ENCODE results near the gene PDSS2.
"Not testable (repeated sequence)": the region's sequence is repeated elsewhere in the genome, so short reads cannot be mapped to it uniquely, and the experiment has no call there.

Gene PDSS2

DNA sequence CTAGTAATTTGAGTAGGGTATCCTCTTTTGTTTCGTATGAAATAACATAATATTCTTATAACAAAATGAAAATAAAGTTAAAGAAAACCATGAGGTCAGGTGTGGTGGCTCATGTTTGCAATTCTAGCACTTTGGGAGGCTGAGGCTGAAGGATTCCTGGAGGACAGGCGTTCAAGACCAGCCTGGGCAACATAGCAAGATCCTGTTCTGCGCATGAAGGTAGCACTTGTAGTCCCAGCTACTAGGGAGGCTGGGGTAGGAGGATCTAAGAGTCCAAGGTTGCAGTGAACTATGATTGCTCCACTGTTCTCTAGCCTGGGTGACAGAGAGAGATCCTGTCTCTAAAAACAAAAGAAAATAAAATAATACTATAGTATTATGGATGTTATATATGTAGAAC, 145.6 kb downstream of the PDSS2 start:
- FAIRE-seq (no peak), DNase-seq (ENCODE audit: insufficient read length, low spot score) (no peak)
- no peak for TF ChIP-seq PAX5 (IDR thresholded peaks at IDR 0.05; ENCODE audit: insufficient read depth, low read length, severe bottlenecking)
- no peak for TF ChIP-seq POLR2A (IDR thresholded peaks at IDR 0.05; ENCODE audit: low read depth, low read length)
- no peak for TF ChIP-seq POLR2AphosphoS5 (IDR thresholded peaks at IDR 0.05; ENCODE audit: low read depth, low read length)
- no peak for TF ChIP-seq POU2F2 (IDR thresholded peaks at IDR 0.05; ENCODE audit: low read depth, low read length)
- TF ChIP-seq TAF1 (IDR thresholded peaks at IDR 0.05; ENCODE audit: low read depth, low read length): no peak
- TF ChIP-seq SPI1 (IDR thresholded peaks at IDR 0.05; ENCODE audit: low read depth, low read length): no peak

DNA sequence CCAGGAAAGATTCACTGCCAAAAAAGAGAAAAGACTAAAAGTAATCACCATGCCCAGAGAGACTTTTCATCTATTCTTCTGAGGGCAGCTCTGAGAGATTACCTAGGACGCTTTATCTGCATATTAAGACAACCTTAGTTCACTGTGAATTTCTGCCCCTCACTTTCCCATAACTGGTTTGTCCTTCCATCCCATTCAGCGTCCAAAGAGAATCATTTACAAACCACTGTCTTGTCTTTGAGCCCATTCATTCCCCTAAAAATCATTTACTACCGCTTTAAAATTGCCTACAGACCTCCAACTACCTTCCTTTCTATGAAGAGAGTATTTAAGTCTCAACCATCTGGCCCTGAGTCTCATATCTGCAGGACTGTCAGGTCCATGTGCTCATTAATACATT, 149.0 kb downstream of the PDSS2 start:
- TF ChIP-seq TAF1 (IDR thresholded peaks at IDR 0.05; ENCODE audit: low read depth, low read length): no peak
- no peak for TF ChIP-seq POU2F2 (IDR thresholded peaks at IDR 0.05; ENCODE audit: low read depth, low read length)
- TF ChIP-seq SPI1 (IDR thresholded peaks at IDR 0.05; ENCODE audit: low read depth, low read length): no peak
- FAIRE-seq (no peak), DNase-seq (ENCODE audit: insufficient read length, low spot score) (no peak)

DNA sequence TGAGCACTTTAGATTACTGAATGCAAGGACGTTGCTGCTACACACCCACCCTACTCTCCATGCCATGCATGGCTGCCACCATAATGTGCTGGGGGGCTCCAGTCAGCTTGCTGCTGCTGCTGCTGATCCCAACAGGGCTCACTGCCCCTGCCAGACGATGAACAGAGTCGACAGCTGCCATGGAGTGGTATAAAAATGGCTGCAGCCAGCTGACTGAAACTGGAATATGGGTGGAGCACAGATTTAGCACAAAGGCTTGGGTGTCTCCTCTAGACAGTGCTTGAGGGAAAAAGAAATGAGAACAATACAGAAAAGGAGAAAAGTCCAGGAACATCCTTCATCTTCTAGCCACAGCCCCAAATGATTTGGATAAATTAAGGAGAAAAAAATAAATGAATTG, 150.7 kb downstream of the PDSS2 start:
- FAIRE-seq (no peak), DNase-seq (ENCODE audit: insufficient read length, low spot score) (no peak)
- TF ChIP-seq POLR2AphosphoS5 (IDR thresholded peaks at IDR 0.05; ENCODE audit: low read depth, low read length): no peak
- TF ChIP-seq POU2F2 (IDR thresholded peaks at IDR 0.05; ENCODE audit: low read depth, low read length): no peak
- no peak for TF ChIP-seq POLR2A (IDR thresholded peaks at IDR 0.05; ENCODE audit: low read depth, low read length)
- TF ChIP-seq TAF1 (IDR thresholded peaks at IDR 0.05; ENCODE audit: low read depth, low read length): no peak
- no peak for TF ChIP-seq SPI1 (IDR thresholded peaks at IDR 0.05; ENCODE audit: low read depth, low read length)
- TF ChIP-seq PAX5 (IDR thresholded peaks at IDR 0.05; ENCODE audit: insufficient read depth, low read length, severe bottlenecking): no peak

DNA sequence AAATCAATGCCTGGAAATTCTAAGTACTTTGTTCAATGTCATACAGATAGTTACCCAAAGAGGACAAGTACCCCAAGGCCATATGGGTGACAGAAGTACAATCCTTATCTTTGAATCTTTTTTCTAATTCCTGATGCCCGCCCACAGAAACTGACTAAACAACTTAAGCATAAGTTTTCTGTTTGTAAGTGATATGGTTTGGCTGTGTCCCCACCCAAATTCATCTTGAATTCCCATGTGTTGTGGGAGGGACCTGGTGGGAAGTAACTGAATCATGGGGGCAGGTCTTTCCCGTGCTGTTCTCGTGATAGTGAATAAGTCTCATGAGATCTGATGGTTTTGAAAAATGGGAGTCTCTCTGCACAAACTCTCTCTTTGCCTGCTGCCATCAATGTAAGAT, 153.4 kb downstream of the PDSS2 start:
- FAIRE-seq; DNase-seq (ENCODE audit: insufficient read length, low spot score): not testable (repeated sequence)

DNA sequence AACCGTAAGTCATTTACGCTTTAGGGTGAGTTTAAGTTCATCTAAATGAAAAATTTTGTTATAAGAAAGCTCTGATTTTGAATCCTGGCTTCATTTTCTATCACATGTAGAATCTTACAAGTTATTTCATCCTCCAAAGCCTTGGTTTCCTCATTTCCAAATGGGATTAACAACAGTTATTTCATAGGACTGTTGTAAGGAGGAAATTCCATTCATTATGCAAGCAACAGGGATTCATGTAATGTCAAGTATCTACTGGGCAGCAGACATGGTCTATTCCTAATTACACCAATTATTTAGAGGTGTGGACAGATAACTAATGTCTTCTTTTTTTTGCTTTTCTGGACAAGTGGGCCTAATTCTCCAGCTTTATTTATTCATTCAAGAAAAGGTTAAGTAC, 154.0 kb downstream of the PDSS2 start:
- no peak for FAIRE-seq
- no peak for DNase-seq (ENCODE audit: insufficient read length, low spot score)
- TF ChIP-seq TAF1 (IDR thresholded peaks at IDR 0.05; ENCODE audit: low read depth, low read length) (no peak), POLR2AphosphoS5 (IDR thresholded peaks at IDR 0.05; ENCODE audit: low read depth, low read length) (no peak), SPI1 (IDR thresholded peaks at IDR 0.05; ENCODE audit: low read depth, low read length) (no peak)

DNA sequence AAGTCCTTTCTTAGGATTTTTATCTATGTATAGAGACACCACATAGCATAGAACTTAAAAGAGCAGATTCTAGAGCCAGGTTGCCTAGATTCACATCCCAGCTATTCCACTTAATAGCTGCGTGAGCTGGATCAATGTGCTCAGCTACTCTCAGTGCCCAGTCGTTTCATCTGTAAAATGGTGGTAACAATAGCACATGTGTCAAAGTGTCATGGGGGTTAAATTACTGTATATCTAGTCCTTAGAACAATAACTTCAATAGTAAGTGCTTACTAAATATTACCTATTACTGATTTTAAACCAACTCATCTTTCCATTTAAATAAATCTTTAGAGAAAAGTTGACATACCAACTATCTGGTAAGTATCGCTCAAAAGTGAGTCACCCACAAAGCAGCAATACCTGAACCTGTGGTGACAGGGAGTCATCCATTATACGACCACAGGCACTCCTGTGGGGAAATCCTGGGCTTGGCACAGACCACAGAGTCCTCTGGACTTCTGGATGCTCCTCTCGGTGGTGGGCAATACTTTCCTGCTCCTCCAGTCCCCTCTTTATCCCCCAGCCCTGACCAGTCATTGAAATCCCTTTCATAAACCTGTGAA, 154.8 kb downstream of the PDSS2 start:
- DNase-seq (ENCODE audit: insufficient read length, low spot score) (no peak), FAIRE-seq (no peak)
- TF ChIP-seq POLR2AphosphoS5 (IDR thresholded peaks at IDR 0.05; ENCODE audit: low read depth, low read length): no peak
- TF ChIP-seq PAX5 (IDR thresholded peaks at IDR 0.05; ENCODE audit: insufficient read depth, low read length, severe bottlenecking): no peak
- no peak for TF ChIP-seq SPI1 (IDR thresholded peaks at IDR 0.05; ENCODE audit: low read depth, low read length)
- no peak for TF ChIP-seq POLR2A (IDR thresholded peaks at IDR 0.05; ENCODE audit: low read depth, low read length)
- TF ChIP-seq TAF1 (IDR thresholded peaks at IDR 0.05; ENCODE audit: low read depth, low read length): no peak
- TF ChIP-seq POU2F2 (IDR thresholded peaks at IDR 0.05; ENCODE audit: low read depth, low read length): no peak

DNA sequence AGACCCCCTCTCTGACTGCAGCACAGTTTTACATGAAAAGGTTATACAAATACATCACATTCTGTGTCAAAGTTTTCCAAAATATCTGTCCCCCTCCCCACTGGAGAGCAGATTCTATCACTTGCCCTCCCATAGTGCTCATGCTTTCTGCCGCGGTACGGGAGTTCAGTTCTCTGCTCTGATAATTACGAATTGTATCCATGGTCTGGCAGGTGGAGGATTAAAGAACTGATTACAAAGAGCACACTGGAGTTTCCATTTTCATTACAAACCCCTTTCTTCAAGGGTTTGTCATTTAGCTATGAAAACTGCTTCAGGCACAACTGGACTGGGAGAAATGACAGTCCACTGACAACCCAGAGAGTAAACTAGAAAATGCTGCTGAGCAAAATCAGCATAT, 166.0 kb downstream of the PDSS2 start:
- DNase-seq (ENCODE audit: insufficient read length, low spot score): no peak
- TF ChIP-seq POU2F2 (IDR thresholded peaks at IDR 0.05; ENCODE audit: low read depth, low read length) (no peak), POLR2A (IDR thresholded peaks at IDR 0.05; ENCODE audit: low read depth, low read length) (no peak), PAX5 (IDR thresholded peaks at IDR 0.05; ENCODE audit: insufficient read depth, low read length, severe bottlenecking) (no peak), POLR2AphosphoS5 (IDR thresholded peaks at IDR 0.05; ENCODE audit: low read depth, low read length) (no peak), SPI1 (IDR thresholded peaks at IDR 0.05; ENCODE audit: low read depth, low read length) (no peak), TAF1 (IDR thresholded peaks at IDR 0.05; ENCODE audit: low read depth, low read length) (no peak)
- FAIRE-seq: peak; percentile 48

DNA sequence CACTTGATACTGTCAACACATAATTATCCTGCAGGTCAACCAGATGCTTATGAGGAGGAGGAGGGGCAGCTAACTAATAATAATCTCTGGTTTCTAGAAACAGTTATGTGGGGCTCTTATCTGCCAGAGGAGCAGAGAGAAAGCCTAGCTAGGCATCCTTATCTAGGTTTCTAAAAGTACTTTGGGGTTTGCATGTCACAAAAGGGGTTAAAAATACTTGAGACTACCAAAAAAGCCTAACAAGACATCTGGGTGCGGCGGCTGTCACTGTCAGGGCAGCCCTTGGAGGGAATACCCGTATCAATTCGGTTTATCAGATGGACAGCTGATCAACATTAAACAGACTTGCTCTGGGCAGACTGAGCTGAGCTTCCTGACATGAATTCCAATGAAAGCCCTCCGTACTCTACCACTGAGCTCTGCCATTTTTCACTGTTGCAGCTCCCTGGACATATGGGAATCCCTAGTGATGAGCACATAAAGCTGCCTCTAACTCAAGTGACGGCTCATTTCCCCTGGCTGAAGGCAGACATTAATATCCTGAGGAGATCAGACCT, 166.6 kb downstream of the PDSS2 start:
- DNase-seq (ENCODE audit: insufficient read length, low spot score): no peak
- no peak for FAIRE-seq
- TF ChIP-seq PAX5 (IDR thresholded peaks at IDR 0.05; ENCODE audit: insufficient read depth, low read length, severe bottlenecking) (no peak), POLR2AphosphoS5 (IDR thresholded peaks at IDR 0.05; ENCODE audit: low read depth, low read length) (no peak), POU2F2 (IDR thresholded peaks at IDR 0.05; ENCODE audit: low read depth, low read length) (no peak), TAF1 (IDR thresholded peaks at IDR 0.05; ENCODE audit: low read depth, low read length) (no peak), POLR2A (IDR thresholded peaks at IDR 0.05; ENCODE audit: low read depth, low read length) (no peak), SPI1 (IDR thresholded peaks at IDR 0.05; ENCODE audit: low read depth, low read length) (no peak)

DNA sequence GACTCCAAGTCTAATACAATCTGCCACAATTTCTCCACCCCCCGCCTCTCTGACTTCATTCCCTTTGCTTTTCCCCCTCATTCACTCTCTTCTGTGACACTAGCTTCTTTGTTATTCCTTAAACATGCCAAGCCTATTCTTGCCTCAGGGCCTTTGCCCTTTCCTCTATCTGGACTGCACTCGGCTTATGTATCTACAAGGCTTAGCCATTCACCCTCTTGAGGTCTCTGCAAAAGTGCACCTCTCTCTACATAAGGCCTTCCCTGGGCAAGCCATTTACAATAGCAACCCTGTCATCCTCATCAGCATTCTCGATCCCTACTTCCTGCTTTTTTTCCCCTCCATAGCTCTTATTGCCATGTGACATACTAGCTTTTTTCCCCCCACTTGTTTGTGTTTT, 168.9 kb downstream of the PDSS2 start:
- TF ChIP-seq POLR2AphosphoS5 (IDR thresholded peaks at IDR 0.05; ENCODE audit: low read depth, low read length) (no peak), TAF1 (IDR thresholded peaks at IDR 0.05; ENCODE audit: low read depth, low read length) (no peak), PAX5 (IDR thresholded peaks at IDR 0.05; ENCODE audit: insufficient read depth, low read length, severe bottlenecking) (no peak), SPI1 (IDR thresholded peaks at IDR 0.05; ENCODE audit: low read depth, low read length) (no peak), POLR2A (IDR thresholded peaks at IDR 0.05; ENCODE audit: low read depth, low read length) (no peak), POU2F2 (IDR thresholded peaks at IDR 0.05; ENCODE audit: low read depth, low read length) (no peak)
- FAIRE-seq (no peak), DNase-seq (ENCODE audit: insufficient read length, low spot score) (no peak)

DNA sequence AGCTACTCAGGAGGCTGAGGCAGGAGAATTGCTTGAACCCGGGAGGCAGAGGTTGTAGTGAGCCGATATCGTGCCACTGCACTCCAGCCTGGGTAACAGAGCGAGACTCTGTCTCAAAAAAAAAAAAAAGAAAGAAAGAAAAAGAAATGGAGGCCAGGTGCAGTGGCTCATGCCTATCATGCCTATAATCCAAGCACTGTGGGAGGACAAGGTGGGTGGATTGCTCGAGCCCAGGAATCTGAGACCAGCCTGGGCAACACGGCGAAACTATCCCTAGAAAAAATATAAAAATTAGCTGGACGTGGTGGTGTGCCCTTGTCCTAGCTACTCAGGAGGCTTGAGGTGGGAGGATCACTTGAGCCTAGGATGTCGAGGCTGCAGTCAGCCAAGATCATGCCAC, 170.1 kb downstream of the PDSS2 start:
- not testable (repeated sequence) for FAIRE-seq

DNA sequence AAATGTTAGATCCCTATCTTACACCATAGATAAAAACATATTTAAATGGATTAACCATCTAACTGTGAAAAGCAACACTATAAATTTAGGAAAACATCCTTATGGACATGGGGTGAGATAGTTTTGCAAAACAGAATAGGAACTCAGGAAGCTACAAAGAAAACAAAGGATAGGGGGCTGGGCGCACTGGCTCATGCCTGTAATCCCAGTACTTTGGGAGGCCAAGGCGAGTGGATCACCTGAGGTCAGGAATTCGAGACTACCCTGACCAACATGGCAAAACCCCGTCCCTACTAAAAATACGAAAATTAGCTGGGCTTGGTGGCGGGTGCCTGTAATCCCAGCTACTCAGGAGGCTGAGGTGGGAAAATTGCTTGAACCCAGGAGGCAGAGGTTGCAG, 173.7 kb downstream of the PDSS2 start:
- DNase-seq (ENCODE audit: insufficient read length, low spot score); FAIRE-seq: not testable (repeated sequence)

More for the DNA sequence above, 170.1 kb downstream of the PDSS2 start:
- not testable (repeated sequence) for DNase-seq (ENCODE audit: insufficient read length, low spot score)

All from GM12891 (cell line).